CD4-positive, alpha-beta memory T cell (primary cell): ENCODE measurements around the gene MRPL34. TPM values are rescaled to one million over a fixed set of nuclear protein-coding genes. Genes with fewer than 3 reads are reported as not detected.

Experiments used
- CTCF ChIA-PET: fragments of 350-600 bp; sonication (Branson Sonifier 250); formaldehyde crosslinking; loops from one replicate; lab custom pipeline; 2021; ENCODE audit warnings: inconsistent platforms; ENCODE audit not compliant: partially characterized antibody; lab: Charles Lee
- POLR2A ChIA-PET: fragments of 350-600 bp; sonication (Branson Sonifier 250); formaldehyde crosslinking; loops from one replicate; lab custom pipeline; 2021; ENCODE audit not compliant: partially characterized antibody; lab: Charles Lee
- DNase-seq, 5 donors: peaks; one replicate each; pipeline versions ENCODE4 v3.0.0 to v3.0.0-alpha.2; 2020 to 2022; ENCODE audit warnings: mixed read lengths in 1 of 5
- H3K27ac ChIP-seq: one replicate; pipeline ENCODE4 v1.7.0; 2013; ENCODE audit warnings: low read depth, low read length
- H3K27me3 ChIP-seq: 2 replicates; pipeline ENCODE4 v1.7.0; 2013; ENCODE audit warnings: mild to moderate bottlenecking, low read length, moderate library complexity; ENCODE audit not compliant: insufficient read depth
- H3K36me3 ChIP-seq: 2 replicates; pipeline ENCODE4 v1.7.0; 2013; ENCODE audit warnings: mild to moderate bottlenecking, low read length, moderate library complexity; ENCODE audit not compliant: insufficient read depth
- H3K4me1 ChIP-seq: 2 replicates; pipeline ENCODE4 v1.7.0; 2013; ENCODE audit warnings: mild to moderate bottlenecking, low read length, moderate library complexity; ENCODE audit not compliant: insufficient read depth
- H3K4me3 ChIP-seq, 2 donors: one replicate each; pipeline ENCODE4 v1.7.0; 2013; ENCODE audit warnings: low read length in 2 of 2, mild to moderate bottlenecking in 1 of 2
- H3K9me3 ChIP-seq, 2 donors: one replicate each; pipeline ENCODE4 v1.7.0; 2013; ENCODE audit warnings: low read length in 2 of 2, control low read depth in 1 of 2; ENCODE audit not compliant: control insufficient read depth in 1 of 2
- H3K27ac Mint-ChIP-seq, 7 donors: one replicate each; pipeline ENCODE4 v1.8.0; 2020 to 2021; ENCODE audit warnings: mixed read lengths in 7 of 7, mild to moderate bottlenecking in 6 of 7, inconsistent platforms in 3 of 7, moderate library complexity in 3 of 7
- H3K27me3 Mint-ChIP-seq, 2 donors: one replicate each; pipeline ENCODE4 v1.8.0; 2020 to 2021; ENCODE audit warnings: mixed read lengths in 2 of 2
- H3K36me3 Mint-ChIP-seq, 2 donors: one replicate each; pipeline ENCODE4 v1.8.0; 2020 to 2021; ENCODE audit warnings: mixed read lengths in 2 of 2, inconsistent platforms in 1 of 2, mild to moderate bottlenecking in 1 of 2
- H3K4me1 Mint-ChIP-seq, 4 donors: one replicate each; pipeline ENCODE4 v1.8.0; 2020 to 2021; ENCODE audit warnings: mixed read lengths in 4 of 4, mild to moderate bottlenecking in 1 of 4
- H3K4me3 Mint-ChIP-seq, 8 donors: one replicate each; pipeline ENCODE4 v1.8.0; 2020 to 2021; ENCODE audit warnings: mixed read lengths in 8 of 8, mild to moderate bottlenecking in 7 of 8, moderate library complexity in 6 of 8, inconsistent platforms in 3 of 8
- H3K9me3 Mint-ChIP-seq, 8 donors: one replicate each; pipeline ENCODE4 v1.8.0; 2020 to 2021; ENCODE audit warnings: mixed read lengths in 8 of 8, mild to moderate bottlenecking in 5 of 8, inconsistent platforms in 3 of 8, moderate library complexity in 1 of 8
- intact Hi-C: fragments of 100-400 bp; cut with micrococcal nuclease; formaldehyde crosslinking; loops from one replicate; pipeline ENCODE4 v1.15.1; 2023
- polyA plus RNA-seq, 2 donors: library from polyadenylated mRNA; unstranded; fragments of 300-500 nt; fragmentation: Illumina TruSeq; gene quantifications; one replicate each; pipeline ENCODE4 v1.2.3, GENCODE V29; 2021
- total RNA-seq, 2 experiments: library from RNA; stranded (reverse); gene quantifications; one replicate each; pipeline ENCODE4 v1.2.3, GENCODE V29; 2021

MRPL34 gene
- total RNA-seq (10 to 100 TPM; 69.4 to 74.1 TPM), polyA plus RNA-seq (100 to 1,000 TPM; 231 to 250 TPM)

- intact Hi-C loops, result loop anchor here (1.0 to 5.0 kb wide), 6 partner anchors 13 to 250 kb away; partner anchors contain the start of genes BABAM1, BST2, COLGALT1 and GTPBP3
- DNase-seq, result peak; percentile 94 to 98 (median 97)
- ChIA-PET POLR2A (interaction anchor here (0.5 to 5.8 kb wide), 16 partner anchors 11 to 975 kb away, joined by 3 to 64 read pairs (median 4); partner anchors contain the start of genes ANKLE1, ANO8, BABAM1 and GTPBP3), CTCF (interaction anchor here (0.7 to 2.8 kb wide), 20 partner anchors 9 to 230 kb away, joined by 3 to 33 read pairs (median 4); partner anchors contain the start of genes ANO8, HAUS8 and MYO9B)
- no peaks in the 10 kb centered on the region for H3K9me3 ChIP-seq
- no peaks in the 10 kb centered on the region for H3K9me3 Mint-ChIP-seq
- H3K4me3 Mint-ChIP-seq, result peak within 1 kb of the TSS; percentile 90 to 94 (median 92)
- peak within 1 kb of the TSS; percentile 85 to 90 for H3K4me3 ChIP-seq
- H3K36me3 ChIP-seq, result no peaks in the 10 kb centered on the region
- H3K27ac ChIP-seq, result peak within 1 kb of the TSS; percentile 85
- no peaks in the 10 kb centered on the region for H3K27me3 ChIP-seq
- H3K36me3 Mint-ChIP-seq, result peaks cover 0 to 8% of the 10 kb centered on the region in 2 donors
- H3K4me1 Mint-ChIP-seq, result peaks cover 26 to 73% (median 49%) of the 10 kb centered on the region in 4 donors
- peak within 1 kb of the TSS; percentile 69 to 96 (median 89) for H3K27ac Mint-ChIP-seq
- H3K27me3 Mint-ChIP-seq, result no peaks in the 10 kb centered on the region
- peaks cover 57% of the 10 kb centered on the region for H3K4me1 ChIP-seq
These were observed at the start of gene MRPL34 for GRCh38 chr19:17305517-17306284. Gene MRPL34, plus strand, starts transcription at chr19:17305872. Its CDS starts 21 bp downstream, at chr19:17305893.

- no peaks in the 10 kb centered on the region for H3K9me3 ChIP-seq
- no peaks in the 10 kb centered on the region for H3K36me3 Mint-ChIP-seq
- no peak overlapping the region for H3K27ac Mint-ChIP-seq
- intact Hi-C loops, result no loop called here
- no peaks in the 10 kb centered on the region for H3K27me3 Mint-ChIP-seq
- no peak overlapping the region for H3K4me3 ChIP-seq
- no peak overlapping the region for H3K27ac ChIP-seq
- CTCF ChIA-PET, result interaction anchor here (0.8 to 2.3 kb wide), 2 partner anchors 11 to 25 kb away, joined by 3 to 10 read pairs; partner anchors contain the start of genes ANKLE1 and BABAM1
- no peaks in the 10 kb centered on the region for H3K9me3 Mint-ChIP-seq
- H3K4me1 Mint-ChIP-seq, result peaks cover 5 to 6% (median 5%) of the 10 kb centered on the region in 4 donors
- no peak overlapping the region for H3K4me3 Mint-ChIP-seq
- H3K27me3 ChIP-seq, result no peaks in the 10 kb centered on the region
- POLR2A ChIA-PET, result no interaction called here
- peaks cover 3% of the 10 kb centered on the region for H3K4me1 ChIP-seq
- no peak for DNase-seq
- H3K36me3 ChIP-seq, result no peaks in the 10 kb centered on the region
These were observed 49.5 kb upstream of the MRPL34 start for GRCh38 chr19:17256130-17256529.

GRCh38 chr19:17259118-17259780 lies 46.4 kb upstream of the MRPL34 start:
- no peak overlapping the region for H3K4me3 ChIP-seq
- Mint-ChIP-seq H3K27me3 (no peaks in the 10 kb centered on the region), H3K4me1 (peaks cover 5 to 15% (median 9%) of the 10 kb centered on the region in 4 donors), H3K36me3 (no peaks in the 10 kb centered on the region), H3K9me3 (no peaks in the 10 kb centered on the region), H3K4me3 (no peak overlapping the region), H3K27ac (no peak overlapping the region)
- no peaks in the 10 kb centered on the region for H3K9me3 ChIP-seq
- H3K27me3 ChIP-seq, result no peaks in the 10 kb centered on the region
- no peak overlapping the region for H3K27ac ChIP-seq
- DNase-seq, result no peak
- intact Hi-C loops, result no loop called here
- peaks cover 4% of the 10 kb centered on the region for H3K4me1 ChIP-seq
- no peaks in the 10 kb centered on the region for H3K36me3 ChIP-seq
- POLR2A ChIA-PET, result interaction anchor here (0.7 kb wide), 1 partner anchor 22 kb away, joined by 4 read pairs; the partner anchor contains the start of gene ANKLE1
- CTCF ChIA-PET, result interaction anchor here (0.5 to 8.0 kb wide), 14 partner anchors 8 to 1163 kb away, joined by 3 to 83 read pairs (median 6); partner anchors contain the start of genes ANKLE1, BABAM1, DDA1 and MRPL34

GRCh38 chr19:17259934-17260333 lies 45.7 kb upstream of the MRPL34 start:
- H3K36me3 Mint-ChIP-seq, result no peaks in the 10 kb centered on the region
- no peak overlapping the region for H3K4me3 Mint-ChIP-seq
- H3K9me3 Mint-ChIP-seq, result no peaks in the 10 kb centered on the region
- peaks cover 10% of the 10 kb centered on the region for H3K4me1 ChIP-seq
- no peak for DNase-seq
- H3K27me3 Mint-ChIP-seq, result no peaks in the 10 kb centered on the region
- H3K27ac Mint-ChIP-seq, result no peak overlapping the region
- no peaks in the 10 kb centered on the region for H3K36me3 ChIP-seq
- H3K4me1 Mint-ChIP-seq, result peaks cover 5 to 21% (median 16%) of the 10 kb centered on the region in 4 donors
- POLR2A ChIA-PET, result interaction anchor here (0.7 to 1.7 kb wide), 4 partner anchors 21 to 39 kb away, joined by 3 to 7 read pairs (median 4); partner anchors contain the start of gene ANKLE1
- no peak overlapping the region for H3K27ac ChIP-seq
- no peaks in the 10 kb centered on the region for H3K9me3 ChIP-seq
- CTCF ChIA-PET, result interaction anchor here (0.6 to 8.0 kb wide), 22 partner anchors 8 to 209 kb away, joined by 3 to 83 read pairs (median 4); partner anchors contain the start of genes ANKLE1, DDA1, MRPL34 and OCEL1
- intact Hi-C loops, result no loop called here
- H3K4me3 ChIP-seq, result no peak overlapping the region
- no peaks in the 10 kb centered on the region for H3K27me3 ChIP-seq

- Mint-ChIP-seq H3K4me3 (no peak overlapping the region), H3K9me3 (no peaks in the 10 kb centered on the region), H3K4me1 (peaks cover 5 to 22% (median 16%) of the 10 kb centered on the region in 4 donors), H3K27ac (peak overlapping the region in 5 of 7 donors; percentile 1 to 82 (median 47)), H3K27me3 (no peaks in the 10 kb centered on the region), H3K36me3 (no peaks in the 10 kb centered on the region)
- intact Hi-C loops, result loop anchor here (1.0 kb wide), 2 partner anchors 21 to 194 kb away; no protein-coding TSS in a partner anchor
- no peak overlapping the region for H3K4me3 ChIP-seq
- no peaks in the 10 kb centered on the region for H3K27me3 ChIP-seq
- peaks cover 14% of the 10 kb centered on the region for H3K4me1 ChIP-seq
- CTCF ChIA-PET, result interaction anchor here (0.6 to 8.0 kb wide), 27 partner anchors 9 to 284 kb away, joined by 3 to 83 read pairs (median 4); partner anchors contain the start of genes ANKLE1, DDA1, OCEL1 and USE1
- H3K9me3 ChIP-seq, result no peaks in the 10 kb centered on the region
- H3K36me3 ChIP-seq, result no peaks in the 10 kb centered on the region
- peak; percentile 85 to 88 (median 87) for DNase-seq
- H3K27ac ChIP-seq, result no peak overlapping the region
- POLR2A ChIA-PET, result interaction anchor here (0.7 to 1.7 kb wide), 4 partner anchors 20 to 40 kb away, joined by 3 to 7 read pairs (median 4); partner anchors contain the start of gene ANKLE1
These were observed 44.8 kb upstream of the MRPL34 start for GRCh38 chr19:17260842-17261325.

- no peaks in the 10 kb centered on the region for H3K9me3 ChIP-seq
- H3K27ac ChIP-seq, result no peak overlapping the region
- ChIA-PET POLR2A (no interaction called here), CTCF (interaction anchor here (1.1 to 8.0 kb wide), 4 partner anchors 19 to 125 kb away, joined by 3 to 83 read pairs (median 34); partner anchors contain the start of genes ANKLE1 and OCEL1)
- intact Hi-C loops, result no loop called here
- H3K4me3 ChIP-seq, result no peak overlapping the region
- no peaks in the 10 kb centered on the region for H3K27me3 ChIP-seq
- peak overlapping the region in 2 of 7 donors; percentile 43 to 55 for H3K27ac Mint-ChIP-seq
- no peaks in the 10 kb centered on the region for H3K9me3 Mint-ChIP-seq
- H3K4me1 ChIP-seq, result peaks cover 20% of the 10 kb centered on the region
- H3K27me3 Mint-ChIP-seq, result peaks cover 1 to 2% of the 10 kb centered on the region in 2 donors
- no peak overlapping the region for H3K4me3 Mint-ChIP-seq
- peaks cover 11 to 31% (median 25%) of the 10 kb centered on the region in 4 donors for H3K4me1 Mint-ChIP-seq
- no peaks in the 10 kb centered on the region for H3K36me3 ChIP-seq
- peaks cover 0 to 5% of the 10 kb centered on the region in 2 donors for H3K36me3 Mint-ChIP-seq
- DNase-seq, result no peak
These were observed 43.1 kb upstream of the MRPL34 start for GRCh38 chr19:17262557-17262956.
